GM06990 (cell line): ENCODE results near the gene KCNJ10.

Experiments used
- DNase-seq: peaks from one replicate; pipeline ENCODE4 v3.0.0-alpha.2; 2011; ENCODE audit not compliant: insufficient read length; ENCODE audit errors: extremely low read depth
- H3K27me3 ChIP-seq: replicated peaks from 2 replicates; pipeline ENCODE4 v1.6.0; 2011; ENCODE audit warnings: low read length; ENCODE audit not compliant: control insufficient read depth, insufficient read depth
- H3K36me3 ChIP-seq: 2 replicates; pipeline ENCODE4 v1.5.1; 2011; ENCODE audit warnings: low read length; ENCODE audit not compliant: control insufficient read depth, insufficient read depth
- H3K4me3 ChIP-seq: replicated peaks from 2 replicates; pipeline ENCODE4 v1.5.1; 2011; ENCODE audit warnings: low read depth, mild to moderate bottlenecking, control low read depth, low read length
- TF ChIP-seq, protein P1 (sequence below): IDR thresholded peaks from 2 replicates; pipeline ENCODE4 v1.5.1; 2011; ENCODE audit warnings: low read length, control low read depth, mild to moderate bottlenecking, inconsistent platforms; ENCODE audit not compliant: insufficient read depth, poor library complexity, severe bottlenecking

Gene KCNJ10

DNA sequence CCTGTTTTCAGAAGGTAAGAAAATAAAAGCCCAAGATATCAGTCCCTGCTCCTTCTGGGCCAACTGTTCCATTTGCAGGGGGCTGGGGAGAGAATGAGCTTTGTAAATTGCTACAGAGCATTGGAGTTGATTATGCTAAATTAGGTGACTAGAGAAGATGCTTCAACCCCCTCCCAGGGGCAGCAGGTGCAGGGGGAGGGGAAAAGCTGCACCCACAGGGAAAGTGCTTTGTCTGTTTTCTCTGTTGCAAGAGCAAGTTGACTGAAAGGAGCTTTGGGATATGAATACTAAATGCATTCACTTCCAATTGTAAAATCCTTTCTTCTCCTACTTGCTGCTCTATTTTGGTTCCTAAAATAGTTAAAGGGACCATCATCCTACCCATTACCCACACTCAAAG is 21.6 kb downstream of the KCNJ10 start:
- H3K36me3 ChIP-seq: no peaks in the 10 kb centered on the region
- DNase-seq: no peak
- H3K4me3 ChIP-seq: no peak overlapping the region
- TF ChIP-seq, protein P1, sequence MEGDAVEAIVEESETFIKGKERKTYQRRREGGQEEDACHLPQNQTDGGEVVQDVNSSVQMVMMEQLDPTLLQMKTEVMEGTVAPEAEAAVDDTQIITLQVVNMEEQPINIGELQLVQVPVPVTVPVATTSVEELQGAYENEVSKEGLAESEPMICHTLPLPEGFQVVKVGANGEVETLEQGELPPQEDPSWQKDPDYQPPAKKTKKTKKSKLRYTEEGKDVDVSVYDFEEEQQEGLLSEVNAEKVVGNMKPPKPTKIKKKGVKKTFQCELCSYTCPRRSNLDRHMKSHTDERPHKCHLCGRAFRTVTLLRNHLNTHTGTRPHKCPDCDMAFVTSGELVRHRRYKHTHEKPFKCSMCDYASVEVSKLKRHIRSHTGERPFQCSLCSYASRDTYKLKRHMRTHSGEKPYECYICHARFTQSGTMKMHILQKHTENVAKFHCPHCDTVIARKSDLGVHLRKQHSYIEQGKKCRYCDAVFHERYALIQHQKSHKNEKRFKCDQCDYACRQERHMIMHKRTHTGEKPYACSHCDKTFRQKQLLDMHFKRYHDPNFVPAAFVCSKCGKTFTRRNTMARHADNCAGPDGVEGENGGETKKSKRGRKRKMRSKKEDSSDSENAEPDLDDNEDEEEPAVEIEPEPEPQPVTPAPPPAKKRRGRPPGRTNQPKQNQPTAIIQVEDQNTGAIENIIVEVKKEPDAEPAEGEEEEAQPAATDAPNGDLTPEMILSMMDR: no peak
- H3K27me3 ChIP-seq: no peaks in the 10 kb centered on the region; the same call in none of the 2 replicates

DNA sequence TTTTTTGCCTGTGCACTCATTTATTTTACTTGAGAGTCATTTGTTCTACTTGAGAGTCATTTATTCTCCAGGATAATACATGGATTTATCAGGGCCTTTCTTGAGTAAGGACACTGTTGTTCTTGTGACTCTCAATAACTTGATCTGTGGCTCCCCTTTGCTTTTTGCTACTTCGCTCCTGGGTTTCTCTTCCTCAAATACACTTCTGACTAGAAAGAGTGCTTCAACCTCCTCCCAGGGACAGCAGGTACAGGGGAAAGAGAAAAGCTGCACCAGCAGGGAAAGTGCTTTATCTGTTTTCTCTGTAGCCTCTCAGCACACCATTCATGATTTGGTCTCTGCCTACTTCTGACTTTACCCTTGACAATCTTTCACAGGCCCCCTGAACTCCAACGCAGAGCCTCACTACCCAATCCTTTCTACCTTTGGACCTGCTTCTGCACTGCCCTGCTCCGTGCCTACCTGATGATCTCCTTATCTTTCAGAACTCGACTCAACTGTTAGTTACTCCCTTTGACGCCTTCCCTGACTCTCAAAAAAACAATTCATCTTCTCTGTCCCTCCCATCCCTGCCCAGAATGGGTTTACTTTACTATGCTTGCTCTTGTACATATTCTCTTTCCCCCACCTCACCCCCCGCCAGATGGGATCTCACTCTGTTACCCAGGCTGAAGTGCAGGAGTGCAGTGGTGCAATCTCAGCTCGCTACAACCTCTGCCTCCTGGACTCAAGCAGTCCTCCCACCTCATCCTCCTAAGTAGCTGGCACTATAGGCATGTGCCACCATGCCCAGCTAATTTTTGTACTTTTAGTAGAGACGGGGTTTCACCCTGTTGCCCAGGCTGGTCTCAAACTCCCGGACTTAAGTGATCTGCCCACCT is 22.6 kb downstream of the KCNJ10 start:
- TF ChIP-seq, protein P1: no peak
- Histone ChIP-seq H3K27me3 (no peaks in the 10 kb centered on the region; the same call in none of the 2 replicates), H3K4me3 (peak overlapping the region; percentile 33; the same call in 1 of the 2 replicates), H3K36me3 (no peaks in the 10 kb centered on the region)
- DNase-seq: no peak

DNA sequence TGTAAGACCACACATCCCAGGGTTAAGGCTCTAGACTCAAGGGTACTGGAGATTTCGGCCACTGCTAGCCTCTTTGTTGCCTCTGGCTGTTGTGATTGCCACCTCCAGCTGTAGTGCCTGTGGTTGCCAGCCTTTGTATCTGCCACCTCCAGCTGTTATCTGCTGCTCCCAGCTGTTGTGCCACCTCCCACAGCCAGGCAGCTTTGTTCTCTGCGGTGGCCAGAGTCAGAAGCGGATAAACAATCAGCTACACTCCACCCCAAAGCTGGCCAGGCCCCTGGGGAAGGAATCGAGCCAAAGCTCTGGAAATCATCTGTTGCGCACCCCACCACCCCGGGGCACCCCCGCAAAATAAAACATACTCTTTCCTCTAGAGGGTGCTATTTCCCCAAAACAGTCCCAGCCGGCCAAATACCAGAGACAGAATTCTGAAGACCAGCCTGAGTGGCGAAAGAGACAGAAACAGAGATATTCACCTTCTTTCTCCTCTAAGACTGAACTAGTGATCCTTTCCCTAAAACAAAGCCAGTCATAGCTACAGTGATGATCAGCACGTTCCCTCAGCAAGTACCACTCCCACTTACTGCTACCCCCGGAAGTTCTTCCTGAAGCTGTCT is 23.4 kb downstream of the KCNJ10 start:
- Histone ChIP-seq H3K4me3 (peak overlapping the region; percentile 33; the same call in 1 of the 2 replicates), H3K27me3 (no peaks in the 10 kb centered on the region; the same call in 1 of the 2 replicates), H3K36me3 (no peaks in the 10 kb centered on the region)
- TF ChIP-seq, protein P1: peak; percentile 66
- peak; percentile 24 for DNase-seq

DNA sequence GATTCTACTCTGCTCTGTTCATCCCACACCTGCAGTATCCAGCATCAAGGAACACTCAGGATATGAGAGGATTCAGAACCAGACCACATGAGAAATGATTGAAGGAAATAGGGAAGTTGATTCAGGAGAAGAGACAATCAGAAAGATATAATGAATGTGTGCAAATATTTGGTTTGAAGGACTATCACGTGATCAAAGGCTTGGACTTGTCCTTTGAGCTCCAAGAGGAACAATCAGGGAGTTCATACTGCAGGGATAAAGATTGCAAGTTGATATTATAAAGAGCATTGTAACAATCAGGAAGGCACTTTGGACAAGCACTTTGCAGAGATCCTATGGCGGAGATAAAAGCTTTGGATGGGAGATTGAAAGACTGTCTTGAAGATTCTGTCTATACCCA is 24.3 kb downstream of the KCNJ10 start:
- Histone ChIP-seq H3K36me3 (no peaks in the 10 kb centered on the region), H3K27me3 (no peaks in the 10 kb centered on the region; the same call in 1 of the 2 replicates), H3K4me3 (no peak overlapping the region)
- TF ChIP-seq, protein P1: no peak
- DNase-seq: no peak

DNA sequence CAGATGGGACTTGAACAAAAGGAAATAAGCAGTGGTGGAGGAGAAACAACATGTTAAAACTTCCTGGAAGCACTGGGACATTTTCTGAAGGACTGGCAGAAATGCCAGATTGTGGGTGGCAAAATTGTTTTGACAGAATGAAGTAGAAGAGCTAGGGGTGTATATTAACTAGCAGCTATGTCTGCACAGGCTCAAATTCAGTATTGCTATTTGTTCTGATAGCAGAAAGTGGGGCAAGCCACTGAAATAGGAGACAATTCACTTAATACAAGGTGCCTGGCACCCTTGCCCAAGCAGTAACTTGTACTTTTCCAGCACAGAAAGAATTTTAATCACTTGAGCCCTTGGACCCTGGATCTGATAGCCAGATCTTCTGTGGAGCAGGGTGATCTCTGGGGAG is 26.4 kb downstream of the KCNJ10 start:
- no peak overlapping the region for H3K4me3 ChIP-seq

More for the DNA sequence above, 26.4 kb downstream of the KCNJ10 start:
- no peak for DNase-seq
- no peaks in the 10 kb centered on the region for H3K36me3 ChIP-seq
- H3K27me3 ChIP-seq: no peaks in the 10 kb centered on the region; the same call in 1 of the 2 replicates
- TF ChIP-seq, protein P1: no peak
